ENCODE results near the gene CNGA2. TPM values are rescaled to one million over a fixed set of nuclear protein-coding genes. Genes with fewer than 3 reads are reported as not detected.

Gene CNGA2
- total RNA-seq, 1 experiment from 2014 or later: not detected

DNA sequence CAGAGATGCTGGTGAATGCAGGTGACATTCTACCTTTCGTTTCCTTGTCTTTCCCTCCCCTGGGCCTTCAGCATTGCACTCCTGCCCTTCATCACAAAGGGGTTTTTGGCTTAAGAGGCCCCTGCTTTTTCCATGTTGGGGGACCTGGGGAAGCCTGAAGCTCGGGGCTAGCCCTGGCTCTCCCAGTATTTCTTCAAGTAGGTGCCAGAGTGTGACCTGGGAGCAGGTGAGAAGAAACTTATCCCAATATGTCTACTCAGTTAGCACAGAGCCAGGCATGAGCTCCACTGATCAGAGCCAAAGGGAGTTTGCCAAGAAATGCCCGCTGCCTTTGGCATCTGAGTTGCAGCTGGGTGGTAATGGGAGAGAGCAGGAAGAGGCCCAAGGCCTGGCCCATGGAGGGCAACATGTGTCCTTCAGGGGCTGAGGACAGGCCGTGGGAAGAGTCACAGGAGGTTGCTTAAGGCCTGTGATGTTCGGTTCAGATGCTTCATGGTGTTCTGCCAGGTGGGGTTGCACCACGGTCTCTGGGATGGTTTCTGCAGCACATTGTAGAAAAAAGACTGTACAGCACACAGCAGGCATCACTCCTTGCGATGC lies 31.7 kb upstream of the CNGA2 start:
- intact Hi-C loops (cut with micrococcal nuclease; ENCODE audit: unreplicated experiment): no loop called here
- Histone ChIP-seq H3K4me1 (no peaks in the 10 kb centered on the region), H3K36me3 (ENCODE audit: control insufficient read depth, insufficient read depth, low read length) (no peaks in the 10 kb centered on the region), H3K27me3 (replicated peaks; ENCODE audit: control insufficient read depth, insufficient read depth, low read length) (no peaks in the 10 kb centered on the region; the same call in 1 of the 2 replicates), H3K9me3 (no peaks in the 10 kb centered on the region), H3K4me3 (ENCODE audit: low read depth, low read length) (no peak overlapping the region)
- ChIA-PET CTCF (no interaction called here), POLR2A (no interaction called here)
- Mint-ChIP-seq H3K27ac (ENCODE audit: unreplicated experiment) (no peak overlapping the region), H3K4me3 (ENCODE audit: unreplicated experiment) (no peak overlapping the region), H3K4me1 (ENCODE audit: low read depth, unreplicated experiment) (no peaks in the 10 kb centered on the region), H3K36me3 (ENCODE audit: insufficient read depth, unreplicated experiment) (no peaks in the 10 kb centered on the region), H3K9me3 (ENCODE audit: unreplicated experiment) (no peaks in the 10 kb centered on the region), H3K27me3 (ENCODE audit: insufficient read depth, unreplicated experiment) (no peaks in the 10 kb centered on the region)
- no TSS peak for BruUV-seq (replicated peaks)
- no peak for DNase-seq
- TF ChIP-seq, protein P1, sequence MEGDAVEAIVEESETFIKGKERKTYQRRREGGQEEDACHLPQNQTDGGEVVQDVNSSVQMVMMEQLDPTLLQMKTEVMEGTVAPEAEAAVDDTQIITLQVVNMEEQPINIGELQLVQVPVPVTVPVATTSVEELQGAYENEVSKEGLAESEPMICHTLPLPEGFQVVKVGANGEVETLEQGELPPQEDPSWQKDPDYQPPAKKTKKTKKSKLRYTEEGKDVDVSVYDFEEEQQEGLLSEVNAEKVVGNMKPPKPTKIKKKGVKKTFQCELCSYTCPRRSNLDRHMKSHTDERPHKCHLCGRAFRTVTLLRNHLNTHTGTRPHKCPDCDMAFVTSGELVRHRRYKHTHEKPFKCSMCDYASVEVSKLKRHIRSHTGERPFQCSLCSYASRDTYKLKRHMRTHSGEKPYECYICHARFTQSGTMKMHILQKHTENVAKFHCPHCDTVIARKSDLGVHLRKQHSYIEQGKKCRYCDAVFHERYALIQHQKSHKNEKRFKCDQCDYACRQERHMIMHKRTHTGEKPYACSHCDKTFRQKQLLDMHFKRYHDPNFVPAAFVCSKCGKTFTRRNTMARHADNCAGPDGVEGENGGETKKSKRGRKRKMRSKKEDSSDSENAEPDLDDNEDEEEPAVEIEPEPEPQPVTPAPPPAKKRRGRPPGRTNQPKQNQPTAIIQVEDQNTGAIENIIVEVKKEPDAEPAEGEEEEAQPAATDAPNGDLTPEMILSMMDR (IDR thresholded peaks at IDR 0.05; ENCODE audit: insufficient read depth in 1 of 2, low read depth in 1 of 2, low read length in 1 of 2, severe bottlenecking in 1 of 2, unreplicated experiment in 1 of 2): no peak

- Mint-ChIP-seq H3K27me3 (ENCODE audit: insufficient read depth, unreplicated experiment) (no peaks in the 10 kb centered on the region), H3K4me1 (ENCODE audit: low read depth, unreplicated experiment) (no peaks in the 10 kb centered on the region), H3K9me3 (ENCODE audit: unreplicated experiment) (no peaks in the 10 kb centered on the region), H3K36me3 (ENCODE audit: insufficient read depth, unreplicated experiment) (no peaks in the 10 kb centered on the region), H3K27ac (ENCODE audit: unreplicated experiment) (no peak overlapping the region), H3K4me3 (ENCODE audit: unreplicated experiment) (no peak overlapping the region)
- Histone ChIP-seq H3K4me1 (no peaks in the 10 kb centered on the region), H3K9me3 (no peaks in the 10 kb centered on the region), H3K4me3 (ENCODE audit: low read depth, low read length) (no peak overlapping the region), H3K36me3 (ENCODE audit: control insufficient read depth, insufficient read depth, low read length) (no peaks in the 10 kb centered on the region), H3K27me3 (replicated peaks; ENCODE audit: control insufficient read depth, insufficient read depth, low read length) (no peaks in the 10 kb centered on the region; the same call in 1 of the 2 replicates)
- POLR2A ChIA-PET: no interaction called here
- TF ChIP-seq, protein P1 (IDR thresholded peaks at IDR 0.05; ENCODE audit: insufficient read depth in 1 of 2, low read depth in 1 of 2, low read length in 1 of 2, severe bottlenecking in 1 of 2, unreplicated experiment in 1 of 2): no peak
- no peak for DNase-seq
- intact Hi-C loops (cut with micrococcal nuclease; ENCODE audit: unreplicated experiment): no loop called here
- CTCF ChIA-PET: no interaction called here
- BruUV-seq (replicated peaks): no TSS peak
Measured at GRCh38 chrX:151703487-151703886, 31.1 kb upstream of the CNGA2 start.

DNA sequence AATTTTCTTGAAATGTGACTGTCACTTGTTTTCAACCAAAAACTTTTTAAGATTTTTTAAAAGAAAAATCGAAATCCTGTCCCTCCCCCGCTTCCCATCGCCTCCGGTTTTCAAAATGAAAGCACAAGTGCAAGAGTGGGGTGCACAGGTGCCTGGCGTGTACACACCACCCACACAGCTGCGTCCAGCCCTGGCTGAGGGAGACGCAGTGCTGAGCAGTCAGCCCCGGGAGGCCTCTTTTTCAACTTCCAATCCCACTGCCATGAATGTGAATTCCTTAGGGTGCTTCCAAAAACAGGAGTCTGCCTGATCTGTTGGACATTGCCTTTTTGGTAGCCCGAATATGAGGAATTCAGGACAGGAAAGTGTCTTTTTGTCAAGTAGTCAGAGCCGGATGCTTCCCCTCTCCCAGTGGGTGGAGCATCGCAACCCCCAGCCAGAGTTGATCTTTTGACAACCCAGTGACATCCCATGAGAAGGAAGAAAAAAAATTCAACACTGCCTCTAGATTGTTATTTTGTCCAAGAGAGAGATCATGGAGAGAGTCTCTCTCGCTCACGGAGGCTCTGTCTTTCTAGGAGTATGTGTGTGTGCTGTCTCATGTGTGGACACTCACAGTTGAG lies 30.4 kb upstream of the CNGA2 start:
- Mint-ChIP-seq H3K9me3 (ENCODE audit: unreplicated experiment) (no peaks in the 10 kb centered on the region), H3K36me3 (ENCODE audit: insufficient read depth, unreplicated experiment) (no peaks in the 10 kb centered on the region), H3K27me3 (ENCODE audit: insufficient read depth, unreplicated experiment) (no peaks in the 10 kb centered on the region), H3K4me3 (ENCODE audit: unreplicated experiment) (no peak overlapping the region), H3K27ac (ENCODE audit: unreplicated experiment) (no peak overlapping the region), H3K4me1 (ENCODE audit: low read depth, unreplicated experiment) (no peaks in the 10 kb centered on the region)
- BruUV-seq (replicated peaks): no TSS peak
- TF ChIP-seq, protein P1 (IDR thresholded peaks at IDR 0.05; ENCODE audit: insufficient read depth in 1 of 2, low read depth in 1 of 2, low read length in 1 of 2, severe bottlenecking in 1 of 2, unreplicated experiment in 1 of 2): no peak
- H3K36me3 ChIP-seq (ENCODE audit: control insufficient read depth, insufficient read depth, low read length): no peaks in the 10 kb centered on the region
- POLR2A ChIA-PET: no interaction called here
- H3K4me3 ChIP-seq (ENCODE audit: low read depth, low read length): no peak overlapping the region
- DNase-seq: no peak
- no peaks in the 10 kb centered on the region; the same call in 1 of the 2 replicates for H3K27me3 ChIP-seq (replicated peaks; ENCODE audit: control insufficient read depth, insufficient read depth, low read length)
- intact Hi-C loops (cut with micrococcal nuclease; ENCODE audit: unreplicated experiment): no loop called here
- H3K4me1 ChIP-seq: no peaks in the 10 kb centered on the region
- CTCF ChIA-PET: no interaction called here
- H3K9me3 ChIP-seq: no peaks in the 10 kb centered on the region
